ENCODE results near the gene TACSTD2.

DNA sequence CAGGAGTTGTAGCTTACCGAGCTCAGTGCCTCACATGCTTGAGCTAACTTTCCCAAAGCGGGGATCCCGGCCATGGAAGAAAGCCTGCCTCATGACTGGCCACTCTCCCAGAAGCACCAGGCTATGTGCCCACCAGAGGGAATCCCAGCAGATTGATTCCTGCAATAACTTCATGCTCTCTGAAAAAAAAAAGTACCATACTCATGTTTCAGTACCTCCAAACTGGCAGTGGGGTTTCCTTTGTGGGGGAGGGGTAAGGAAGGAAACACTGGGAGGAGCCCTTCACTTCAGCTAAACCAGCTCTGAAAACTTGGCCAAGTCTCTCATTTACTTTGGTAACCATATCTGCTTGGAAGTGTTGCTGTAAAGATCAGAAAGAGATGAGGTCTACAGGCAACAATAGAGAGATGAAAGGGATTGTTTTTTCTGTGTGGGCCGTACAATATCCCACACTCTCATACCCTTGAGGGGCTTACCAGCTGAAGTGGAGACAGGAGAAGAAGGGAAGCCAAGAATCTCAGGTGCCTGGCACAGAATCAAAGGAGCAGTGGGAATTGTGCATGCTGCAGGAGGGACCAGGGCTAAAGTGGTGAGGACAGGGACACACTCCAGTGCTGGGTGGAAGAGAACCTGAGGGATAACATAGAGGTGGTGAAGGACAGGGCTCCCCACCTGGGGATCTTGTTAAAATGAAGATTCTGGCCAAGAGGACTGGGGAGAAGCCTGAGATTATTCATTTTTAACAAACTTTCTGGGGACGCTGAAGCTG lies 42.4 kb upstream of the TACSTD2 start:
- TF ChIP-seq, protein P1, sequence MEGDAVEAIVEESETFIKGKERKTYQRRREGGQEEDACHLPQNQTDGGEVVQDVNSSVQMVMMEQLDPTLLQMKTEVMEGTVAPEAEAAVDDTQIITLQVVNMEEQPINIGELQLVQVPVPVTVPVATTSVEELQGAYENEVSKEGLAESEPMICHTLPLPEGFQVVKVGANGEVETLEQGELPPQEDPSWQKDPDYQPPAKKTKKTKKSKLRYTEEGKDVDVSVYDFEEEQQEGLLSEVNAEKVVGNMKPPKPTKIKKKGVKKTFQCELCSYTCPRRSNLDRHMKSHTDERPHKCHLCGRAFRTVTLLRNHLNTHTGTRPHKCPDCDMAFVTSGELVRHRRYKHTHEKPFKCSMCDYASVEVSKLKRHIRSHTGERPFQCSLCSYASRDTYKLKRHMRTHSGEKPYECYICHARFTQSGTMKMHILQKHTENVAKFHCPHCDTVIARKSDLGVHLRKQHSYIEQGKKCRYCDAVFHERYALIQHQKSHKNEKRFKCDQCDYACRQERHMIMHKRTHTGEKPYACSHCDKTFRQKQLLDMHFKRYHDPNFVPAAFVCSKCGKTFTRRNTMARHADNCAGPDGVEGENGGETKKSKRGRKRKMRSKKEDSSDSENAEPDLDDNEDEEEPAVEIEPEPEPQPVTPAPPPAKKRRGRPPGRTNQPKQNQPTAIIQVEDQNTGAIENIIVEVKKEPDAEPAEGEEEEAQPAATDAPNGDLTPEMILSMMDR (optimal IDR thresholded peaks at IDR 0.05 in 1 of 3, IDR thresholded peaks at IDR 0.05 in 1 of 3, conservative IDR thresholded peaks at IDR 0.05 in 1 of 3; ENCODE audit: extremely low read depth in 1 of 3, insufficient read depth in 2 of 3, low read length in 3 of 3): no peak
- no peak for TF ChIP-seq EZH2 (IDR thresholded peaks at IDR 0.05; ENCODE audit: low read length)

Measured in keratinocyte (primary cell).